Lung (tissue), 12 donors: ENCODE data around the gene SEC16B. TPM values are rescaled to one million over a fixed set of nuclear protein-coding genes. Genes with fewer than 3 reads are reported as not detected.

Source experiments
- ATAC-seq: fragments of 200-7000 bp; cut with Tn5 transposase; one replicate; pipeline ENCODE4 v1.9.1; 2020; ENCODE audit warnings: moderate number of reproducible peaks; ENCODE audit not compliant: insufficient read depth, low FRiP score
- DNase-seq, 3 donors: peaks; one replicate each; pipeline ENCODE4 v3.0.0-alpha.2; 2013 to 2017
- H3K27ac ChIP-seq, 2 donors: one replicate each; pipeline ENCODE4 v1.5.1; 2013; ENCODE audit warnings: mild to moderate bottlenecking in 2 of 2, moderate library complexity in 2 of 2, control low read depth in 1 of 2, inconsistent platforms in 1 of 2, low read depth in 1 of 2, low read length in 1 of 2
- H3K27me3 ChIP-seq, 3 donors: one replicate each; pipeline ENCODE4 v1.5.1; 2013; ENCODE audit warnings: low read length in 2 of 3; ENCODE audit not compliant: control insufficient read depth in 3 of 3, insufficient read depth in 3 of 3
- H3K36me3 ChIP-seq, 4 donors: one replicate each; pipeline ENCODE4 v1.5.1; 2013; ENCODE audit warnings: low read length in 4 of 4, mild to moderate bottlenecking in 1 of 4, moderate library complexity in 1 of 4; ENCODE audit not compliant: control insufficient read depth in 4 of 4, insufficient read depth in 4 of 4
- H3K4me1 ChIP-seq, 5 donors: one replicate each; pipeline ENCODE4 v1.5.1; 2013; ENCODE audit warnings: low read length in 5 of 5, mild to moderate bottlenecking in 2 of 5, moderate library complexity in 1 of 5; ENCODE audit not compliant: control insufficient read depth in 5 of 5, insufficient read depth in 5 of 5
- H3K4me3 ChIP-seq: one replicate; pipeline ENCODE4 v1.5.1; 2013; ENCODE audit warnings: mild to moderate bottlenecking, control low read depth, moderate library complexity
- H3K9ac ChIP-seq, 2 donors: one replicate each; pipeline ENCODE4 v1.5.1; 2013; ENCODE audit warnings: low read length in 2 of 2, control low read depth in 1 of 2; ENCODE audit not compliant: insufficient read depth in 1 of 2
- H3K9me3 ChIP-seq, 4 donors: one replicate each; pipeline ENCODE4 v1.5.1; 2013; ENCODE audit warnings: low read length in 3 of 4, mild to moderate bottlenecking in 1 of 4, moderate library complexity in 1 of 4; ENCODE audit not compliant: control insufficient read depth in 4 of 4, insufficient read depth in 3 of 4
- WGBS, 2 donors: extraction: QIAGEN DNeasy Blood & Tissue Kit; methylation state at CpG; one replicate each; pipeline ENCODE4 v1.1.7; 2013; 5-methylcytosine and 5-hydroxymethylcytosine counted together
- polyA plus RNA-seq, 2 donors: library from polyadenylated mRNA; stranded (reverse); fragments of 200-250 nt; gene quantifications; one replicate each; pipeline ENCODE4 v1.2.1, GENCODE V29; 2013
- total RNA-seq, 2 donors: library from RNA; depleted of rRNA in 1 of 2; stranded (reverse); fragments of >200 nt in 1 of 2; gene quantifications; one replicate each; pipeline ENCODE4 v1.2.1, GENCODE V29; 2014 to 2021
- TF ChIP-seq, protein P1 (sequence below): IDR thresholded peaks from 2 replicates; pipeline ENCODE4 v1.5.1; 2012; ENCODE audit warnings: mild to moderate bottlenecking; ENCODE audit errors: control extremely low read depth, extremely low read depth
- donor health status: control.
- donor health status: control.
- donor health status: Bipolar disorder and iron deficiency.
- donor health status: healthy.
- donor health status: DM: yes; HTN: yes; CAD: no.

SEC16B gene
- total and polyA plus RNA-seq, 4 donors: 0.74 to 2.6 (median 1.4) TPM

DNA sequence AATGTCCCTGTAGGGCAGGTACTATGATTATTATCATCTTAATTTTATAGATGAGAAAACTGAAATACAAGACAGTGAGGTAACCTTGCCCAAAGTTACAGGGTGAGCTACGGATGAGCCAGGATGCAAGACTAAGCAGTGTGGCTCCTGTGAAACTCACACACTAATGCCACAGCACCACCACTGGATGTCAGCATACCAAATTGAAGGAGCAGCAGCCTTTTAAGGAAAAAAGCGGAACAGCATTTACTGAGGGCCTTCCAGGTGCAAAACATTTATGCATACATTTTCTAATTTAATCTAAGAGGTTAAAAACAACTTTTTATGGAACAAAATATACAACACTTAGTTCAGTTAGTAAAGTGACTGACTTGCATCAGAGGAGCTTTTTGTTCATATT, 41.7 kb downstream of the SEC16B start:
- no peaks in the 10 kb centered on the region for H3K9me3 ChIP-seq
- TF ChIP-seq, protein P1, sequence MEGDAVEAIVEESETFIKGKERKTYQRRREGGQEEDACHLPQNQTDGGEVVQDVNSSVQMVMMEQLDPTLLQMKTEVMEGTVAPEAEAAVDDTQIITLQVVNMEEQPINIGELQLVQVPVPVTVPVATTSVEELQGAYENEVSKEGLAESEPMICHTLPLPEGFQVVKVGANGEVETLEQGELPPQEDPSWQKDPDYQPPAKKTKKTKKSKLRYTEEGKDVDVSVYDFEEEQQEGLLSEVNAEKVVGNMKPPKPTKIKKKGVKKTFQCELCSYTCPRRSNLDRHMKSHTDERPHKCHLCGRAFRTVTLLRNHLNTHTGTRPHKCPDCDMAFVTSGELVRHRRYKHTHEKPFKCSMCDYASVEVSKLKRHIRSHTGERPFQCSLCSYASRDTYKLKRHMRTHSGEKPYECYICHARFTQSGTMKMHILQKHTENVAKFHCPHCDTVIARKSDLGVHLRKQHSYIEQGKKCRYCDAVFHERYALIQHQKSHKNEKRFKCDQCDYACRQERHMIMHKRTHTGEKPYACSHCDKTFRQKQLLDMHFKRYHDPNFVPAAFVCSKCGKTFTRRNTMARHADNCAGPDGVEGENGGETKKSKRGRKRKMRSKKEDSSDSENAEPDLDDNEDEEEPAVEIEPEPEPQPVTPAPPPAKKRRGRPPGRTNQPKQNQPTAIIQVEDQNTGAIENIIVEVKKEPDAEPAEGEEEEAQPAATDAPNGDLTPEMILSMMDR: no peak
- H3K36me3 ChIP-seq: peaks cover 0 to 12% (median 2%) of the 10 kb centered on the region in 4 donors
- ATAC-seq (no peak), DNase-seq (no peak)
- H3K4me3 ChIP-seq: no peak overlapping the region
- no peaks in the 10 kb centered on the region for H3K27me3 ChIP-seq
- peaks cover 0 to 2% (median 0%) of the 10 kb centered on the region in 5 donors for H3K4me1 ChIP-seq
- H3K9ac ChIP-seq: no peak overlapping the region
- 88 to 95% methylated on average over 2 of the region's 2 CpGs for WGBS, 2 donors
- H3K27ac ChIP-seq: no peak overlapping the region

DNA sequence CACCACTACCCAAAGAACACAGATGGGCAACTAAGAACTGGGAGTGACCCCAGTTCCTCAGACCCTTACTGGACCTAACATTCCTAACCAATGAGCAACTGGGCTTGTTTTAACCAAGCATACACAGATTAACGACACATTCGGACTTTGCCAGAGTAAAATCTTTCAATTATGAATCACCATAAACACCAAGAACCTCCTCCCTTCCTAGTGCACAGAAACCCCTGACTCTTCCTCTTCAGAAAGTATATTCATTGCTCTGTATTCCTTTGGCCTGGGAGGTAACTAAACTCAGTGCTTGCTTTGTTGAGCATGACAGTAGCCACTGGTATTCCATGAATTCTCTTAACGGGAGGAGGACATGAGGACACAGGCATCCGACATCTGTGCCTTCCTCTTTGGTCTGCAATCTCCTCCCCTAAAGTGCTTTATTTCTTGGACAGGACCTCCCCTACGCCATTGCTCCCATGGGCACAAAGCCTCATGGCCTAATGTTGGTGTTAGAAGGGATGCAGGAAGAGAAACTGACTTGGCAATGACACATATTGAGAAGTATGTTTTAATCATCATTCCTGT, 42.7 kb downstream of the SEC16B start:
- Histone ChIP-seq H3K4me1 (peaks cover 0 to 2% (median 0%) of the 10 kb centered on the region in 5 donors), H3K27me3 (no peaks in the 10 kb centered on the region), H3K36me3 (peaks cover 0 to 4% (median 2%) of the 10 kb centered on the region in 4 donors), H3K4me3 (no peak overlapping the region), H3K9me3 (no peaks in the 10 kb centered on the region), H3K9ac (no peak overlapping the region), H3K27ac (no peak overlapping the region)
- DNase-seq (no peak), ATAC-seq (peak; percentile 19)
- TF ChIP-seq, protein P1: no peak
- WGBS, 2 donors: 83 to 92% methylated on average over 5 of the region's 5 CpGs

DNA sequence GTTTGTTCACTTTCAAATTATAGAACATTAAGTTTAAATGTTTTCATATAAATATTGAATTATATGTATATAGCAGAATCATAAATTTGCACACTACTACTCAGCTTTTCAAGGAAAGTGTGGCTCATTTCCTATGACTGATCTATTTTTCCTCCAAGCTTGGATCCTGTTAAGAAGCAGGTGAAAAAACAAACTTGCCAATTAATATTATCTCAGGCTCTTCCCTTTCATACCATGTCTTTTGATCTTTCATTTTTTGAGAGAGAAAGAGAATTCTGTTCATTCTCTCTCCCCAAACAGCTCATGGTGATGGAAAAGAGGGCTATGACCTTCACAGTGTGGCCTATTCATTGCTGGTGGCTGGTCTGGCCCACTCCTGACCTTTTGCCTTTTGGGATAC, 43.7 kb downstream of the SEC16B start:
- no peak overlapping the region for H3K4me3 ChIP-seq
- no peaks in the 10 kb centered on the region for H3K9me3 ChIP-seq
- no peak for DNase-seq
- TF ChIP-seq, protein P1: no peak
- no peak overlapping the region for H3K27ac ChIP-seq
- H3K4me1 ChIP-seq: peaks cover 0 to 2% (median 0%) of the 10 kb centered on the region in 5 donors
- no peak overlapping the region for H3K9ac ChIP-seq
- no peaks in the 10 kb centered on the region for H3K27me3 ChIP-seq
- no peak for ATAC-seq
- H3K36me3 ChIP-seq: peaks cover 0 to 2% (median under 1%) of the 10 kb centered on the region in 4 donors

DNA sequence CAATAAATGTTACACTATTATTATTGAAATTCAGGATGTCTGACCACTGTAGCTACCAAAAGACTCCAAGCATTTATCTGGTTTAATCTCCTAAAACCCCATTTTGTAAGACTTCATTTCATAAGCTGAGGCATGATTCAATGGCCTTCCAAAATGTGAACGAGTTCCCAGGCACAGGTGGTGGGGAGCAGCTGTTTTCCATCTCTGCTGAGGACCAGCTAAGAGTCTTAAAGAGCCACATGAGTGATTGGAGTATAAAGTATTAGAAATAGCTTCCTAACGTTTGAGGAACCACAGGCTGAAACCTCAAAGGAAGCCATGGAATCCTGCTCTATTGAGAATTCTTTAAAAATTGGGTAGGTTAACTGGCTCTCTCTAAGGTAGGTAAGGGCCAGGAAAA, 44.9 kb downstream of the SEC16B start:
- no peak overlapping the region for H3K27ac ChIP-seq
- no peak overlapping the region for H3K4me3 ChIP-seq
- DNase-seq: no peak
- ATAC-seq: no peak
- TF ChIP-seq, protein P1: no peak
- peaks cover 0 to 2% (median 0%) of the 10 kb centered on the region in 4 donors for H3K36me3 ChIP-seq
- WGBS, 2 donors: 28 to 34% methylated on average over 2 of the region's 2 CpGs
- peaks cover 0 to 2% (median 0%) of the 10 kb centered on the region in 5 donors for H3K4me1 ChIP-seq
- no peak overlapping the region for H3K9ac ChIP-seq
- no peaks in the 10 kb centered on the region for H3K27me3 ChIP-seq
- no peaks in the 10 kb centered on the region for H3K9me3 ChIP-seq
